Measurements from ENCODE around the gene SH3TC1.

The SH3TC1 gene

GRCh38 chr4:8262637-8263322 is 63.7 kb downstream of the SH3TC1 start:
- no peak for DNase-seq (ENCODE audit: low spot score)

GRCh38 chr4:8263397-8263796 is 64.3 kb downstream of the SH3TC1 start:
- no peak for DNase-seq (ENCODE audit: low spot score)

- DNase-seq (ENCODE audit: low spot score), result no peak
Observed at GRCh38 chr4:8264106-8264505, 65.0 kb downstream of the SH3TC1 start.

- no peak for DNase-seq (ENCODE audit: low spot score)
Observed at GRCh38 chr4:8265171-8265929, 66.3 kb downstream of the SH3TC1 start.

- no peak for DNase-seq (ENCODE audit: low spot score)
Observed at GRCh38 chr4:8266088-8266487, 67.0 kb downstream of the SH3TC1 start.

GRCh38 chr4:8266508-8266907 is 67.4 kb downstream of the SH3TC1 start:
- DNase-seq (ENCODE audit: low spot score), result no peak

- DNase-seq (ENCODE audit: low spot score), result no peak
Observed at GRCh38 chr4:8267077-8267476, 68.0 kb downstream of the SH3TC1 start.

GRCh38 chr4:8268211-8268610 is 69.1 kb downstream of the SH3TC1 start:
- DNase-seq (ENCODE audit: low spot score), result no peak

GRCh38 chr4:8268901-8269534 is 69.9 kb downstream of the SH3TC1 start:
- DNase-seq (ENCODE audit: low spot score), result no peak

- DNase-seq (ENCODE audit: low spot score), result peak; percentile 78
Observed at GRCh38 chr4:8269535-8270417, 70.7 kb downstream of the SH3TC1 start, which contains the start of gene HTRA3. TSS of gene HTRA3 (plus strand) at chr4:8269754. CDS start at chr4:8269969, 215 bp downstream.

- DNase-seq (ENCODE audit: low spot score), result no peak
Observed at GRCh38 chr4:8270418-8270771, 71.3 kb downstream of the SH3TC1 start.

- DNase-seq (ENCODE audit: low spot score), result no peak
Observed at GRCh38 chr4:8270912-8271815, 72.1 kb downstream of the SH3TC1 start.

GRCh38 chr4:8271821-8272220 is 72.7 kb downstream of the SH3TC1 start:
- no peak for DNase-seq (ENCODE audit: low spot score)

GRCh38 chr4:8272472-8273428 is 73.7 kb downstream of the SH3TC1 start:
- DNase-seq (ENCODE audit: low spot score), result no peak

- no peak for DNase-seq (ENCODE audit: low spot score)
Observed at GRCh38 chr4:8273450-8273849, 74.4 kb downstream of the SH3TC1 start.

GRCh38 chr4:8274066-8274652 is 75.1 kb downstream of the SH3TC1 start:
- DNase-seq (ENCODE audit: low spot score), result no peak

GRCh38 chr4:8274765-8275547 is 75.9 kb downstream of the SH3TC1 start:
- DNase-seq (ENCODE audit: low spot score), result peak; percentile 94

GRCh38 chr4:8275548-8275910 is 76.4 kb downstream of the SH3TC1 start:
- no peak for DNase-seq (ENCODE audit: low spot score)
